CD4-positive, alpha-beta T cell (primary cell): ENCODE results near the gene LOXL1. TPM values are rescaled to one million over a fixed set of nuclear protein-coding genes. Genes with fewer than 3 reads are reported as not detected.

Experiments used
- ATAC-seq: fragments of 200-7000 bp; cut with Tn5 transposase; one replicate; pipeline ENCODE4 v1.10.0; 2022; ENCODE audit warnings: mild to moderate bottlenecking; ENCODE audit not compliant: poor library complexity
- CTCF ChIA-PET: fragments of 350-600 bp; sonication (Branson Sonifier 250); formaldehyde crosslinking; loops from one replicate; lab custom pipeline; 2021; ENCODE audit warnings: antibody characterized with exemption, inconsistent platforms; lab: Charles Lee
- POLR2A ChIA-PET: fragments of 350-600 bp; sonication (Branson Sonifier 250); formaldehyde crosslinking; loops from one replicate; lab custom pipeline; 2021; ENCODE audit warnings: antibody characterized with exemption, inconsistent platforms; lab: Charles Lee
- DNase-seq, 14 experiments: peaks; one replicate each; pipeline ENCODE4 v3.0.0-alpha.2; 2013 to 2020; ENCODE audit warnings: mixed read lengths in 2 of 14
- H3K27ac ChIP-seq, 2 donors: one replicate each; pipeline versions ENCODE4 v1.5.1 to v1.7.0; 2013; ENCODE audit warnings: low read length in 2 of 2, low read depth in 1 of 2, mild to moderate bottlenecking in 1 of 2
- H3K27me3 ChIP-seq, 2 experiments: 1 replicate in 1 of 2; 2 replicates in 1 of 2; pipeline versions ENCODE4 v1.6.1 to v1.7.0; 2013; ENCODE audit warnings: low read length in 2 of 2, control low read depth in 1 of 2, mild to moderate bottlenecking in 1 of 2, moderate library complexity in 1 of 2; ENCODE audit not compliant: insufficient read depth in 2 of 2, control insufficient read depth in 1 of 2
- H3K36me3 ChIP-seq: one replicate; pipeline ENCODE4 v1.6.1; 2013; ENCODE audit warnings: low read length, control low read depth; ENCODE audit not compliant: insufficient read depth
- H3K4me1 ChIP-seq: one replicate; pipeline ENCODE4 v1.6.1; 2013; ENCODE audit warnings: low read length, control low read depth; ENCODE audit not compliant: insufficient read depth
- H3K4me3 ChIP-seq: one replicate; pipeline ENCODE4 v1.5.1; 2013; ENCODE audit warnings: mild to moderate bottlenecking, low read length, moderate library complexity
- H3K9me3 ChIP-seq, 2 experiments: 1 replicate in 1 of 2; 2 replicates in 1 of 2; pipeline versions ENCODE4 v1.6.1 to v1.7.0; 2013; ENCODE audit warnings: low read length in 2 of 2, mild to moderate bottlenecking in 2 of 2, control low read depth in 1 of 2, moderate library complexity in 1 of 2; ENCODE audit not compliant: control insufficient read depth in 1 of 2, insufficient read depth in 1 of 2
- H3K27ac Mint-ChIP-seq: one replicate; pipeline ENCODE4 v1.8.0; 2020; ENCODE audit warnings: mixed read lengths
- H3K27me3 Mint-ChIP-seq: one replicate; pipeline ENCODE4 v1.8.0; 2021; ENCODE audit warnings: mixed read lengths
- H3K36me3 Mint-ChIP-seq: one replicate; pipeline ENCODE4 v1.8.0; 2021; ENCODE audit warnings: low read depth, mixed read lengths
- H3K4me1 Mint-ChIP-seq: one replicate; pipeline ENCODE4 v1.8.0; 2021; ENCODE audit warnings: low read depth, mixed read lengths
- H3K4me3 Mint-ChIP-seq: one replicate; pipeline ENCODE4 v1.8.0; 2020; ENCODE audit warnings: mild to moderate bottlenecking, mixed read lengths
- H3K9me3 Mint-ChIP-seq: one replicate; pipeline ENCODE4 v1.8.0; 2020; ENCODE audit warnings: mixed read lengths
- intact Hi-C, 2 experiments: fragments of 100-400 bp; cut with DNase I in 1 of 2; cut with micrococcal nuclease in 1 of 2; formaldehyde crosslinking; loops; one replicate each; pipeline versions ENCODE4 v1.15.1 to v1.9.0; 2023 to 2025; cut with DNase I, micrococcal nuclease
- total RNA-seq, 174 experiments: library from RNA in 2 of 174; stranded (reverse) in 2 of 174; gene quantifications; one replicate each; pipeline ENCODE4 v1.2.3 and lab custom pipeline; 2021 to 2026
- TF ChIP-seq, protein P1 (sequence below): fragments of 200-600 bp; IDR thresholded peaks from one replicate; pipeline ENCODE4 v1.8.0; 2022; ENCODE audit warnings: antibody characterized with exemption, mild to moderate bottlenecking

The LOXL1 gene
- total RNA-seq, 2 experiments from 2014 or later, result 3.0 to 3.5 TPM

GRCh38 chr15:73988445-73988969 is 62.2 kb downstream of the LOXL1 start:
- Histone ChIP-seq H3K27ac (no peak overlapping the region), H3K9me3 (no peaks in the 10 kb centered on the region), H3K36me3 (peaks cover 6% of the 10 kb centered on the region), H3K27me3 (no peaks in the 10 kb centered on the region), H3K4me1 (peaks cover 33% of the 10 kb centered on the region), H3K4me3 (no peak overlapping the region)
- no peak overlapping the region for H3K4me3 Mint-ChIP-seq
- POLR2A ChIA-PET, result no interaction called here
- no peak for DNase-seq
- intact Hi-C loops, result no loop called here
- H3K36me3 Mint-ChIP-seq, result peaks cover 31% of the 10 kb centered on the region
- peaks cover 20% of the 10 kb centered on the region for H3K4me1 Mint-ChIP-seq
- H3K27me3 Mint-ChIP-seq, result no peaks in the 10 kb centered on the region
- ATAC-seq, result no peak
- H3K27ac Mint-ChIP-seq, result no peak overlapping the region
- TF ChIP-seq, protein P1, sequence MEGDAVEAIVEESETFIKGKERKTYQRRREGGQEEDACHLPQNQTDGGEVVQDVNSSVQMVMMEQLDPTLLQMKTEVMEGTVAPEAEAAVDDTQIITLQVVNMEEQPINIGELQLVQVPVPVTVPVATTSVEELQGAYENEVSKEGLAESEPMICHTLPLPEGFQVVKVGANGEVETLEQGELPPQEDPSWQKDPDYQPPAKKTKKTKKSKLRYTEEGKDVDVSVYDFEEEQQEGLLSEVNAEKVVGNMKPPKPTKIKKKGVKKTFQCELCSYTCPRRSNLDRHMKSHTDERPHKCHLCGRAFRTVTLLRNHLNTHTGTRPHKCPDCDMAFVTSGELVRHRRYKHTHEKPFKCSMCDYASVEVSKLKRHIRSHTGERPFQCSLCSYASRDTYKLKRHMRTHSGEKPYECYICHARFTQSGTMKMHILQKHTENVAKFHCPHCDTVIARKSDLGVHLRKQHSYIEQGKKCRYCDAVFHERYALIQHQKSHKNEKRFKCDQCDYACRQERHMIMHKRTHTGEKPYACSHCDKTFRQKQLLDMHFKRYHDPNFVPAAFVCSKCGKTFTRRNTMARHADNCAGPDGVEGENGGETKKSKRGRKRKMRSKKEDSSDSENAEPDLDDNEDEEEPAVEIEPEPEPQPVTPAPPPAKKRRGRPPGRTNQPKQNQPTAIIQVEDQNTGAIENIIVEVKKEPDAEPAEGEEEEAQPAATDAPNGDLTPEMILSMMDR, result no peak
- no peaks in the 10 kb centered on the region for H3K9me3 Mint-ChIP-seq
- CTCF ChIA-PET, result interaction anchor here (1.5 kb wide), 1 partner anchor 37 kb away, joined by 3 read pairs; no protein-coding TSS in a partner anchor

DNA sequence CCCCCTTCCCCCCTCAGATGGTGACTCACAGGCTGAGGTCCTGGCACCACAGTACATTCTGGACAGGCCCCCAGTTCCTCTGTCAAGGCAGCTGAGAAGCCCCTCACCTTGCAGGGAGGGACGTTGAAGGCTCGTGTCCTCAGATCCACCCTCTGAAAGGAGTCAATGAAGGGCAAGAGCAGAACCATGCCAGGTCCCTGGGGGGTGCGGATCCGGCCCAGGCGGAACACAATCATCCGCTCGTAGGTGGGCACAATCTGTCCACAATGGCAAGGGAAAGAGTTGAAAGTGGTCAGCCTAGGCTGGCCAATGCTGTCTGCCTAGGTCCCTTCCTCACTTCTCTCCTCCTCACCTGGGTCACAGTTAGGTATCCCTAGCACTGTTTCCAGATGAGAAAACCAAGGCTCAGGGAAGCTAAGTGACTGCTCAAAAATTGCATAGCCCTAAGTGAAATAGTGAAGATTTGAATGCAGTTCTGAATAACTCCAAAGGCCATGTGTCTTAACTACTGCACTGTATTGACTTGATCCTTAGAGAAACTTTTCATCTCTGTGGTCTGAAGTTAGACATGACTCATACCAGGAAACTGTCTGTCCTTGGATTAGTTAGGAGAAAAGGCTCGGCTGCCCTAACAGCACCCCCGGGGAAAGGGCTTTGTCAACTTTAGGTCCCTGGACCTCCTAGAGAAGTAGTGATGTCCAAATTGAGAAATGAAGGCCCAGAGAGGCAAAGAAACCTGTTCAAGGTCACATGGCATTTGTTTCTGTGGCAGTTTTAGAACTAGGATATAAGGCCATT is 62.9 kb downstream of the LOXL1 start:
- Mint-ChIP-seq H3K9me3 (no peaks in the 10 kb centered on the region), H3K36me3 (peaks cover 27% of the 10 kb centered on the region), H3K4me3 (peak overlapping the region; percentile 20), H3K27me3 (no peaks in the 10 kb centered on the region), H3K27ac (no peak overlapping the region), H3K4me1 (peaks cover 27% of the 10 kb centered on the region)
- Histone ChIP-seq H3K27ac (no peak overlapping the region), H3K36me3 (peaks cover 6% of the 10 kb centered on the region), H3K9me3 (no peaks in the 10 kb centered on the region), H3K4me3 (no peak overlapping the region), H3K4me1 (peaks cover 37% of the 10 kb centered on the region), H3K27me3 (no peaks in the 10 kb centered on the region)
- DNase-seq, result no peak
- intact Hi-C loops, result no loop called here
- ChIA-PET POLR2A (no interaction called here), CTCF (interaction anchor here (1.0 to 1.5 kb wide), 2 partner anchors 30 to 38 kb away, joined by 3 to 4 read pairs; no protein-coding TSS in a partner anchor)
- no peak for ATAC-seq
- TF ChIP-seq, protein P1, result no peak

DNA sequence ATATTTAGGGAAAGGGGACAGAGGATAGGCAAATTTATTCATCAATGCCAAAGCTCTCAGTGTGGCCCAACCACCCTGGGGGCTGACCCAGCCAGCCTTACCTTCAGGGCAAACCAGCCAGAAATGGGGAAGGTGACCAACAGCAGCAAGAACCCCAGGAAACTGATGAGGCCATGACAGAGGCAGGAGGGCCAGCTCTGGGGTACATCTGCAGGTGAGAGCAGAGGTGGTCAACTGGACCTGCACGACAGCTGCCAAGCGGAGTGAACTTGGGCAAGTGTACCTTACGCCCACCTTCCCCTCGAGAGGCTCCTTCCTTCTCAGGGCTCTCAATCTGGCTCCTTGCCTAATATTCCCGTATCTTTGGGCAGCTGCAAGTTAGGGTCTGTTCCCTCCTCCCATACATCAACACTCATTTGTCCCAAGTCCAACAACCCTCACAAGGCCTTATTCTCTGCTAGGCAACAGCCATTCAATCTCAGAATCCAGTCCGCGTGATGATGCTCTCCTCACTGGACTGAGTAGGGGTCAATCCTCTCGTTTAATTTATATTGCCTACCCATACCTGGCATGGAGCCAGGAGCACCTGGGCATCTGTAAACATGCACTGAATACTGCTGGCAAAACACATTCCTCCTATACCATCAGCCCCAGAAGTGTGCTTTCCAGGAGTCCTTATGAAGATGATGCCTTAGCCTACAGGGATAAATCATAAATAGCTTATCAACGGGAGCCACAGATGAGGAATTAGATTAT is 64.2 kb downstream of the LOXL1 start:
- Histone ChIP-seq H3K27ac (no peak overlapping the region), H3K9me3 (no peaks in the 10 kb centered on the region), H3K36me3 (peaks cover 2% of the 10 kb centered on the region), H3K4me3 (no peak overlapping the region), H3K27me3 (no peaks in the 10 kb centered on the region), H3K4me1 (peaks cover 39% of the 10 kb centered on the region)
- no peak for ATAC-seq
- no peaks in the 10 kb centered on the region for H3K27me3 Mint-ChIP-seq
- POLR2A ChIA-PET, result no interaction called here
- H3K27ac Mint-ChIP-seq, result no peak overlapping the region
- TF ChIP-seq, protein P1, result no peak
- DNase-seq, result no peak
- CTCF ChIA-PET, result interaction anchor here (1.0 to 2.9 kb wide), 3 partner anchors 17 to 39 kb away, joined by 3 to 10 read pairs (median 4); no protein-coding TSS in a partner anchor
- peaks cover 30% of the 10 kb centered on the region for H3K36me3 Mint-ChIP-seq
- intact Hi-C loops, result loop anchor here (5.0 to 10.0 kb wide), 10 partner anchors 472 to 1634 kb away; partner anchors contain the start of genes ARID3B (in 1 of the 2), C15orf39 (in 1 of the 2), CLK3 (in 1 of the 2) and COX5A (in 1 of the 2)
- H3K4me1 Mint-ChIP-seq, result peaks cover 35% of the 10 kb centered on the region
- H3K9me3 Mint-ChIP-seq, result no peaks in the 10 kb centered on the region
- H3K4me3 Mint-ChIP-seq, result peak overlapping the region; percentile 82
